ENCODE data around the gene TRMT112. TPM values are rescaled to one million over a fixed set of nuclear protein-coding genes. Genes with fewer than 3 reads are reported as not detected.

Gene TRMT112
- polyA plus RNA-seq, 1 donor from 2014 or later: 335 TPM

- no peak for TF ChIP-seq POLR2AphosphoS5 (IDR thresholded peaks at IDR 0.05)
These were observed 40.1 kb upstream of the TRMT112 start (continued) for GRCh38 chr11:64357446-64357845.

DNA sequence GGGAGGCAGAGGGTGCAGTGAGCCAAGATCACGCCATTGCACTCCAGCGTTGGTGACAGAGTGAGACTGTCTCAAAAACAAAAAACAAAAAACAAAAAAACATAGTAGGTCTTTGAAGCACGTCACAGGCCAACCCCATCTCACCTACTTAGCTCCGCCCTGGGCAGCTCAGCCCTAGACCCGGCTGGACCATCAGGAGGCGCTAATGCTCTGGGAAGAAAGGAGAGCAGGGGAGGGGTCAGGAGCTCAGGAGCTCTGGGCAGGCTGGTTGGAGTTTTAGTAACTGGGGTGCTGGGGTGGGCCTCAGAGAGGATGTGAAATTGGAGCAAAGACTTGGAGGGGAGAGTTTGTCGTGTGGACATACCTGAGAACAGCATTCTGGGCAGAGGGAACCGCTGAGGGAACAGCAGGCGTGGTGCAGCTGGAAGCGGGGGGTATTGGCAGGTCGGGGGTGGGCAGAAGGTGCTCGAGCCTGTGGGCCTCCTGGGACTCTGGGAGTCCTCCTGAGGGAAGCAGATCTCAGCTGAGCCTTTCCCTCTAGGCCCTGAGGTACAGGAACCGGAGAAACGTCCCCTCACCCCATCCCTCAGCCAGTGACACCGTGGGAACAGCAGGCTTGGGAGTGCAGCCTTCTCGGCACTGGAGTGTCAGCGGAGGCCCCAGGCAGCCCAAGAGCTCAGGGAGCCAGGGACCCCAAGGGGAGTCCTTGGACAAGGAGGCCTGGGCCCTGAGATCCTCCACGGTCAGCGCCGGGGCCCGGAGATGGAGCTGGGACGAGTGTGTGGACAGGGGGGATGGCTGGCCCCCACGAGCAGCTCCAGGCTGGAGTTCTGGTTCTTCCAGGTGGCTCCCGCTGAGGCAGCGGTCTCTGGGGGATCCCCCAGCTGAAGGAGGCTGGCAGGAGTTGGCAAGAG is 39.4 kb upstream of the TRMT112 start:
- H3K27ac ChIP-seq (ENCODE audit: low read length): no peak overlapping the region
- TF ChIP-seq TAF1 (IDR thresholded peaks at IDR 0.05; ENCODE audit: low read depth) (no peak), SMC3 (conservative IDR thresholded peaks at IDR 0.05; ENCODE audit: poor library complexity) (no peak), REST (IDR thresholded peaks at IDR 0.05; ENCODE audit: borderline replicate concordance) (no peak), CTCF (IDR thresholded peaks at IDR 0.05; ENCODE audit: poor library complexity, severe bottlenecking) (peak; percentile 39)
- no peaks in the 10 kb centered on the region for H4K20me1 ChIP-seq (ENCODE audit: insufficient read depth)
- H3K9me3 ChIP-seq (ENCODE audit: low read length): no peaks in the 10 kb centered on the region
- no peak overlapping the region for H2AFZ ChIP-seq (ENCODE audit: low read depth, low read length)
- H3K9me2 ChIP-seq (ENCODE audit: insufficient read depth, low read length): no peaks in the 10 kb centered on the region
- H3K27me3 ChIP-seq (ENCODE audit: insufficient read depth, low read depth, low read length): no peaks in the 10 kb centered on the region
- H3K79me2 ChIP-seq (replicated peaks; ENCODE audit: insufficient read depth, low read length): no peaks in the 10 kb centered on the region
- H3F3A ChIP-seq (ENCODE audit: insufficient read depth, low read length, poor library complexity, severe bottlenecking): no peaks in the 10 kb centered on the region
- H3K36me3 ChIP-seq (ENCODE audit: insufficient read depth, low read length): no peaks in the 10 kb centered on the region
- no peak overlapping the region for H3K4me2 ChIP-seq (ENCODE audit: low read length)
- H3K9ac ChIP-seq (ENCODE audit: low read length): no peak overlapping the region
- H3K4me3 ChIP-seq (ENCODE audit: low read length): no peak overlapping the region

GRCh38 chr11:64355078-64355940 is 38.0 kb upstream of the TRMT112 start:
- no peaks in the 10 kb centered on the region for H3K27me3 ChIP-seq (ENCODE audit: insufficient read depth, low read depth, low read length)
- TF ChIP-seq TAF1 (IDR thresholded peaks at IDR 0.05; ENCODE audit: low read depth): no peak
- TF ChIP-seq CTCF (IDR thresholded peaks at IDR 0.05; ENCODE audit: poor library complexity, severe bottlenecking): peak; percentile 34
- no peak overlapping the region for H2AFZ ChIP-seq (ENCODE audit: low read depth, low read length)
- no peaks in the 10 kb centered on the region for H3F3A ChIP-seq (ENCODE audit: insufficient read depth, low read length, poor library complexity, severe bottlenecking)
- H3K79me2 ChIP-seq (replicated peaks; ENCODE audit: insufficient read depth, low read length): no peaks in the 10 kb centered on the region
- no peak overlapping the region for H3K9ac ChIP-seq (ENCODE audit: low read length)
- H3K4me2 ChIP-seq (ENCODE audit: low read length): no peak overlapping the region
- H3K27ac ChIP-seq (ENCODE audit: low read length): no peak overlapping the region
- H3K9me3 ChIP-seq (ENCODE audit: low read length): no peaks in the 10 kb centered on the region
- H3K9me2 ChIP-seq (ENCODE audit: insufficient read depth, low read length): no peaks in the 10 kb centered on the region
- H4K20me1 ChIP-seq (ENCODE audit: insufficient read depth): no peaks in the 10 kb centered on the region
- H3K36me3 ChIP-seq (ENCODE audit: insufficient read depth, low read length): no peaks in the 10 kb centered on the region
- H3K4me3 ChIP-seq (ENCODE audit: low read length): no peak overlapping the region
